Measurements from ENCODE around the gene ATP2C2. TPM values are rescaled to one million over a fixed set of nuclear protein-coding genes. Genes with fewer than 3 reads are reported as not detected.

ATP2C2 gene
- total RNA-seq, 1 experiment from 2014 or later = 4.0 TPM

- peaks cover 7% of the 10 kb centered on the region; the same call in 1 of the 2 replicates for H3K27me3 Mint-ChIP-seq (ENCODE audit: low read depth)
Measured at GRCh38 chr16:84406006-84406963, 37.9 kb downstream of the ATP2C2 start.

More at GRCh38 chr16:84406006-84406963, 37.9 kb downstream of the ATP2C2 start:
- Mint-ChIP-seq H3K9me3 (no peaks in the 10 kb centered on the region), H3K4me3 (no peak overlapping the region), H3K27ac (no peak overlapping the region), H3K36me3 (ENCODE audit: insufficient read depth in 1 of 3, low read depth in 3 of 3) (no peaks in the 10 kb centered on the region), H3K4me1 (no peaks in the 10 kb centered on the region)
- Histone ChIP-seq H2BK12ac (ENCODE audit: insufficient read length, low read depth, low read length) (no peak overlapping the region), H3K9ac (ENCODE audit: extremely low read depth, insufficient read length, low read length) (no peak overlapping the region), H4K5ac (ENCODE audit: insufficient read length, low read depth, low read length) (no peak overlapping the region), H3K4ac (ENCODE audit: low read depth, low read length) (no peak overlapping the region), H2BK120ac (ENCODE audit: low read depth, low read length, poor library complexity, severe bottlenecking) (no peak overlapping the region), H3K14ac (ENCODE audit: insufficient read depth, low read length) (no peak overlapping the region), H2AFZ (ENCODE audit: low read length) (no peak overlapping the region), H4K20me1 (ENCODE audit: control insufficient read depth, insufficient read depth, insufficient read length) (no peaks in the 10 kb centered on the region), H3K27me3 (ENCODE audit: insufficient read depth, low read length) (no peaks in the 10 kb centered on the region), H3K79me2 (ENCODE audit: insufficient read depth, low read length) (no peaks in the 10 kb centered on the region), H3K18ac (ENCODE audit: insufficient read length, low read depth, low read length) (no peak overlapping the region), H2BK15ac (ENCODE audit: low read depth, low read length) (no peak overlapping the region), H4K8ac (replicated peaks; ENCODE audit: insufficient read length, low read depth, low read length) (no peak overlapping the region), H3T11ph (ENCODE audit: low read length) (no peak overlapping the region), H3K4me1 (ENCODE audit: insufficient read depth, low read length) (no peaks in the 10 kb centered on the region), H3K56ac (ENCODE audit: insufficient read length, low read depth, low read length) (no peak overlapping the region), H3K79me1 (ENCODE audit: insufficient read depth, low read depth, low read length, poor library complexity, severe bottlenecking) (no peaks in the 10 kb centered on the region), H4K91ac (ENCODE audit: insufficient read length, low read depth, low read length) (no peak overlapping the region), H3K27ac (ENCODE audit: insufficient read length, low read depth, low read length) (no peak overlapping the region), H3K4me2 (ENCODE audit: insufficient read depth, insufficient read length, low read length) (no peak overlapping the region), H2AK5ac (ENCODE audit: insufficient read length, low read length) (no peak overlapping the region), H2BK20ac (ENCODE audit: low read depth, low read length, poor library complexity, severe bottlenecking) (no peak overlapping the region), H3K23ac (ENCODE audit: insufficient read length, low read depth, low read length) (no peak overlapping the region), H2BK5ac (ENCODE audit: insufficient read length, low read length) (no peak overlapping the region), H3K9me3 (ENCODE audit: control insufficient read depth, low read depth, low read length) (no peaks in the 10 kb centered on the region), H3K23me2 (ENCODE audit: insufficient read length, low read depth, low read length, poor library complexity, severe bottlenecking) (no peaks in the 10 kb centered on the region)
- DNase-seq = no peak
- no peak for TF ChIP-seq CTCF (conservative IDR thresholded peaks at IDR 0.05)
- no CpG with 5 or more reads among the region's 16 CpGs for whole genome bisulfite sequencing (ENCODE audit: extremely low coverage, insufficient read length, low lambda C conversion rate)

Measured in H9 (cell line).